Naive B cell (primary cell): Measurements from ENCODE around the gene PINK1. TPM values are rescaled to one million over a fixed set of nuclear protein-coding genes. Genes with fewer than 3 reads are reported as not detected.

ENCODE experiments used
- ATAC-seq, 2 donors: fragments of 150-1000 bp; cut with Tn5 transposase; 2 replicates each; pipeline ENCODE4 v1.10.0; 2021; ENCODE audit warnings: low read depth in 2 of 2, mild to moderate bottlenecking in 2 of 2, moderate library complexity in 2 of 2
- DNase-seq: peaks from one replicate; pipeline ENCODE4 v3.0.0; 2022
- H3K27ac Mint-ChIP-seq, 6 donors: one replicate each; pipeline ENCODE4 v1.8.0; 2020 to 2022; ENCODE audit warnings: mild to moderate bottlenecking in 6 of 6, mixed read lengths in 6 of 6, moderate library complexity in 5 of 6, inconsistent platforms in 2 of 6
- H3K27me3 Mint-ChIP-seq, 3 donors: one replicate each; pipeline ENCODE4 v1.8.0; 2021 to 2022; ENCODE audit warnings: mixed read lengths in 3 of 3, mild to moderate bottlenecking in 1 of 3
- H3K36me3 Mint-ChIP-seq, 2 donors: one replicate each; pipeline ENCODE4 v1.8.0; 2020 to 2022; ENCODE audit warnings: mixed read lengths in 2 of 2, inconsistent platforms in 1 of 2, mild to moderate bottlenecking in 1 of 2
- H3K4me1 Mint-ChIP-seq, 3 donors: one replicate each; pipeline ENCODE4 v1.8.0; 2020 to 2022; ENCODE audit warnings: mixed read lengths in 3 of 3, inconsistent platforms in 1 of 3, mild to moderate bottlenecking in 1 of 3, moderate library complexity in 1 of 3
- H3K4me3 Mint-ChIP-seq, 8 donors: one replicate each; pipeline ENCODE4 v1.8.0; 2020 to 2022; ENCODE audit warnings: mild to moderate bottlenecking in 8 of 8, mixed read lengths in 8 of 8, moderate library complexity in 8 of 8, inconsistent platforms in 2 of 8
- H3K9me3 Mint-ChIP-seq, 7 donors: one replicate each; pipeline ENCODE4 v1.8.0; 2020 to 2022; ENCODE audit warnings: mixed read lengths in 7 of 7, mild to moderate bottlenecking in 5 of 7, inconsistent platforms in 2 of 7, moderate library complexity in 1 of 7
- polyA plus RNA-seq, 6 donors: library from polyadenylated mRNA; unstranded; fragments of 300-500 nt; fragmentation: Illumina TruSeq; gene quantifications; one replicate each; pipeline ENCODE4 v1.2.3, GENCODE V29; 2021; ENCODE audit warnings: low read depth in 6 of 6

PINK1 gene
- 10 to 100 TPM in 5 of 6 donors, 1 to 10 TPM in 1; 9.1 to 21.0 (median 16.2) TPM for polyA plus RNA-seq

- H3K36me3 Mint-ChIP-seq = no peaks in the 10 kb centered on the region
- ATAC-seq (peak; percentile 88 to 89), DNase-seq (peak; percentile 89)
- H3K27me3 Mint-ChIP-seq = peaks cover 0 to under 1% (median 0%) of the 10 kb centered on the region in 3 donors
- H3K27ac Mint-ChIP-seq = peak within 1 kb of the TSS; percentile 51 to 90 (median 78)
- H3K4me3 Mint-ChIP-seq = peak within 1 kb of the TSS; percentile 88 to 96 (median 94)
- H3K9me3 Mint-ChIP-seq = peaks cover 0 to 11% (median 8%) of the 10 kb centered on the region in 7 donors
- peaks cover 0 to 20% (median 17%) of the 10 kb centered on the region in 3 donors for H3K4me1 Mint-ChIP-seq
Observed at GRCh38 chr1:20633190-20634064, at the start of gene PINK1. PINK1 (plus strand) TSS chr1:20633458; CDS start chr1:20633549, 91 bp downstream.

GRCh38 chr1:20584890-20585289, 48.4 kb upstream of the PINK1 start:
- no peaks in the 10 kb centered on the region for H3K36me3 Mint-ChIP-seq
- peaks cover 0 to 9% (median 7%) of the 10 kb centered on the region in 3 donors for H3K4me1 Mint-ChIP-seq
- H3K27ac Mint-ChIP-seq = no peak overlapping the region
- peaks cover 25 to 44% (median 42%) of the 10 kb centered on the region in 3 donors for H3K27me3 Mint-ChIP-seq
- DNase-seq (no peak), ATAC-seq (no peak)
- H3K9me3 Mint-ChIP-seq = peaks cover 0 to 32% (median 5%) of the 10 kb centered on the region in 7 donors
- no peak overlapping the region for H3K4me3 Mint-ChIP-seq

GRCh38 chr1:20586953-20587660, 46.2 kb upstream of the PINK1 start:
- H3K4me3 Mint-ChIP-seq = no peak overlapping the region
- H3K36me3 Mint-ChIP-seq = no peaks in the 10 kb centered on the region
- peaks cover 0 to 16% (median 4%) of the 10 kb centered on the region in 7 donors for H3K9me3 Mint-ChIP-seq
- peaks cover 39 to 66% (median 61%) of the 10 kb centered on the region in 3 donors for H3K27me3 Mint-ChIP-seq
- peaks cover 4 to 9% (median 7%) of the 10 kb centered on the region in 3 donors for H3K4me1 Mint-ChIP-seq
- ATAC-seq (no peak), DNase-seq (no peak)
- no peak overlapping the region for H3K27ac Mint-ChIP-seq

GRCh38 chr1:20587661-20588053, 45.6 kb upstream of the PINK1 start:
- no peak for DNase-seq
- no peaks in the 10 kb centered on the region for H3K36me3 Mint-ChIP-seq
- H3K4me3 Mint-ChIP-seq = no peak overlapping the region
- H3K4me1 Mint-ChIP-seq = peaks cover 4 to 9% (median 7%) of the 10 kb centered on the region in 3 donors
- ATAC-seq = no peak
- H3K9me3 Mint-ChIP-seq = peaks cover 0 to 14% (median 4%) of the 10 kb centered on the region in 7 donors
- H3K27ac Mint-ChIP-seq = no peak overlapping the region
- H3K27me3 Mint-ChIP-seq = peaks cover 43 to 72% (median 64%) of the 10 kb centered on the region in 3 donors

- Mint-ChIP-seq H3K36me3 (no peaks in the 10 kb centered on the region), H3K4me3 (peak within 1 kb of the TSS in 2 of 8 donors; percentile 8 to 70), H3K27ac (no peak within 1 kb of the TSS), H3K27me3 (peaks cover 43 to 82% (median 69%) of the 10 kb centered on the region in 3 donors), H3K4me1 (peaks cover 4 to 9% (median 7%) of the 10 kb centered on the region in 3 donors), H3K9me3 (peaks cover 0 to 10% (median 4%) of the 10 kb centered on the region in 7 donors)
- DNase-seq = no peak
- ATAC-seq = no peak
Observed at GRCh38 chr1:20588634-20589225, 44.5 kb upstream of the PINK1 start, which contains the start of gene CDA. CDA (plus strand) TSS chr1:20589097; CDS start chr1:20589130, 33 bp downstream.

GRCh38 chr1:20589331-20590278, 43.7 kb upstream of the PINK1 start:
- peaks cover 4 to 9% (median 7%) of the 10 kb centered on the region in 3 donors for H3K4me1 Mint-ChIP-seq
- H3K36me3 Mint-ChIP-seq = no peaks in the 10 kb centered on the region
- H3K9me3 Mint-ChIP-seq = peaks cover 0 to 7% (median 4%) of the 10 kb centered on the region in 7 donors
- no peak overlapping the region for H3K27ac Mint-ChIP-seq
- peak overlapping the region in 1 of 8 donors; percentile 70 for H3K4me3 Mint-ChIP-seq
- no peak for ATAC-seq
- DNase-seq = no peak
- peaks cover 40 to 84% (median 73%) of the 10 kb centered on the region in 3 donors for H3K27me3 Mint-ChIP-seq

- peaks cover 0 to 5% (median 2%) of the 10 kb centered on the region in 7 donors for H3K9me3 Mint-ChIP-seq
- DNase-seq (no peak), ATAC-seq (no peak)
- no peak overlapping the region for H3K27ac Mint-ChIP-seq
- peaks cover 4 to 9% (median 7%) of the 10 kb centered on the region in 3 donors for H3K4me1 Mint-ChIP-seq
- no peaks in the 10 kb centered on the region for H3K36me3 Mint-ChIP-seq
- H3K27me3 Mint-ChIP-seq = peaks cover 37 to 84% (median 71%) of the 10 kb centered on the region in 3 donors
- no peak overlapping the region for H3K4me3 Mint-ChIP-seq
Observed at GRCh38 chr1:20590306-20590777, 42.9 kb upstream of the PINK1 start.

- DNase-seq = no peak
Observed at GRCh38 chr1:20593756-20594155, 39.5 kb upstream of the PINK1 start.

GRCh38 chr1:20594746-20595145, 38.5 kb upstream of the PINK1 start:
- Mint-ChIP-seq H3K27ac (no peak overlapping the region), H3K27me3 (peaks cover 28 to 68% (median 59%) of the 10 kb centered on the region in 3 donors), H3K9me3 (peaks cover 0 to 5% (median 0%) of the 10 kb centered on the region in 7 donors), H3K36me3 (no peaks in the 10 kb centered on the region), H3K4me3 (no peak overlapping the region), H3K4me1 (peaks cover 0 to 4% (median under 1%) of the 10 kb centered on the region in 3 donors)
- ATAC-seq = no peak
- DNase-seq = no peak

More at GRCh38 chr1:20593756-20594155, 39.5 kb upstream of the PINK1 start:
- H3K27me3 Mint-ChIP-seq = peaks cover 30 to 73% (median 64%) of the 10 kb centered on the region in 3 donors
- H3K9me3 Mint-ChIP-seq = peaks cover 0 to 2% (median under 1%) of the 10 kb centered on the region in 7 donors
- H3K36me3 Mint-ChIP-seq = no peaks in the 10 kb centered on the region
- peaks cover 4 to 9% (median 7%) of the 10 kb centered on the region in 3 donors for H3K4me1 Mint-ChIP-seq
- peak overlapping the region in 1 of 6 donors; percentile 47 for H3K27ac Mint-ChIP-seq
- no peak overlapping the region for H3K4me3 Mint-ChIP-seq
- ATAC-seq = no peak

GRCh38 chr1:20596106-20596505, 37.2 kb upstream of the PINK1 start:
- Mint-ChIP-seq H3K36me3 (no peaks in the 10 kb centered on the region), H3K9me3 (peaks cover 0 to 5% (median 0%) of the 10 kb centered on the region in 7 donors), H3K27ac (no peak overlapping the region), H3K27me3 (peaks cover 18 to 55% (median 53%) of the 10 kb centered on the region in 3 donors), H3K4me1 (no peaks in the 10 kb centered on the region), H3K4me3 (no peak overlapping the region)
- ATAC-seq (no peak), DNase-seq (no peak)

GRCh38 chr1:20597650-20598049, 35.6 kb upstream of the PINK1 start:
- Mint-ChIP-seq H3K4me1 (no peaks in the 10 kb centered on the region), H3K27me3 (peaks cover 9 to 39% (median 39%) of the 10 kb centered on the region in 3 donors), H3K36me3 (no peaks in the 10 kb centered on the region), H3K9me3 (peaks cover 0 to 5% (median 0%) of the 10 kb centered on the region in 7 donors), H3K27ac (no peak overlapping the region), H3K4me3 (no peak overlapping the region)
- DNase-seq = no peak
- ATAC-seq = no peak

- ATAC-seq (no peak), DNase-seq (no peak)
- H3K27ac Mint-ChIP-seq = peak overlapping the region in 2 of 6 donors; percentile 61 to 69
- no peaks in the 10 kb centered on the region for H3K36me3 Mint-ChIP-seq
- H3K4me3 Mint-ChIP-seq = no peak overlapping the region
- no peaks in the 10 kb centered on the region for H3K4me1 Mint-ChIP-seq
- H3K27me3 Mint-ChIP-seq = peaks cover 9 to 25% (median 22%) of the 10 kb centered on the region in 3 donors
- H3K9me3 Mint-ChIP-seq = peaks cover 0 to 6% (median 0%) of the 10 kb centered on the region in 7 donors
Observed at GRCh38 chr1:20600156-20600555, 33.1 kb upstream of the PINK1 start.
